GM19372 (cell line): ENCODE results near the gene HK1.
A peak's percentile ranks its signal among the peaks of the same experiment; 100 is the strongest.
"Not testable (repeated sequence)": the region's sequence is repeated elsewhere in the genome, so short reads cannot be mapped to it uniquely, and the experiment has no call there.

Experiments
- ATAC-seq: cut with Tn5 transposase; IDR thresholded peaks from one replicate; pipeline ENCODE4 v1.9.1; 2021; ENCODE audit warnings: mild to moderate bottlenecking, low read depth, moderate library complexity; ENCODE audit not compliant: unreplicated experiment

Gene HK1

GRCh38 chr10:69325637-69326523 lies 47.6 kb downstream of the HK1 start:
- ATAC-seq = not testable (repeated sequence)

DNA sequence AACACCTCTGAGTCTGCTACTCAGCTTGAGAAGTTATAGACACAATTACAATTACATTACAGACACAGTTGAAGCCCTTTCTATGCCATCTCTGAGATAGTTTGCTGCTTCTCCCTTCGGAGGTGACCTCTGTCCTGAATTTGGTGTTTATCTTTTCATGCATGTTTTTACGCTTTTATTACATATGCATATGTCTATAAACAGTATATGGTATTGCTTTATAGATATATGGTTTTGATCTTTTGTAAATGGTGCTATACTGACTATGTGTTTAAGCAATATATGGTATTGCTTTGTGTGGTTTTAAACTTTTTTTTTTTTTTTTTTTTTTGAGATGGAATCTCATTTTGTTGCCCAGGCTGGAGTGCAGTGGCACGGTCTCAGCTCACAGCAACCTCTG lies 48.4 kb downstream of the HK1 start:
- no peak for ATAC-seq

- ATAC-seq = peak; percentile 85
Measured at GRCh38 chr10:69327463-69328379, 49.4 kb downstream of the HK1 start.

GRCh38 chr10:69328380-69328735 lies 50.1 kb downstream of the HK1 start:
- no peak for ATAC-seq

DNA sequence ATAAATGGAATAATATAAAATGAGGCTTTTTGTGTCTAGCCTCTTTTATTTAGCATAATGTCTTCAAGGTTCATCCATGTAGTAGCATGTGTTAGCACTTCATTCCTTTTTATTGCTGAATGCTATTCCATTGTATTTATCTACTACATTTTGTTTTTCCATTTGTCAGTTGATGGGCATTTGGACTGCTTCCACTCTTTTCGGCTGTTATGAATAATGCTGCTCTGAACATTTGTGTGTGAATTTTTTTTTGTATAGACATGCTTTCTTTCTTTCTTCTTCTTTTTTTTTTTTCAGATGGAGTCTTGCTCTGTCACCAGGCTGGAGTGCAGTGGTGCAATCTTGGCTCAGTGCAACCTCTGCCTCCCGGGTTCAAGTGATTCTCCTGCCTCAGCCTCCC lies 50.6 kb downstream of the HK1 start:
- not testable (repeated sequence) for ATAC-seq

- no peak for ATAC-seq
Measured at GRCh38 chr10:69329721-69330178, 51.5 kb downstream of the HK1 start.

DNA sequence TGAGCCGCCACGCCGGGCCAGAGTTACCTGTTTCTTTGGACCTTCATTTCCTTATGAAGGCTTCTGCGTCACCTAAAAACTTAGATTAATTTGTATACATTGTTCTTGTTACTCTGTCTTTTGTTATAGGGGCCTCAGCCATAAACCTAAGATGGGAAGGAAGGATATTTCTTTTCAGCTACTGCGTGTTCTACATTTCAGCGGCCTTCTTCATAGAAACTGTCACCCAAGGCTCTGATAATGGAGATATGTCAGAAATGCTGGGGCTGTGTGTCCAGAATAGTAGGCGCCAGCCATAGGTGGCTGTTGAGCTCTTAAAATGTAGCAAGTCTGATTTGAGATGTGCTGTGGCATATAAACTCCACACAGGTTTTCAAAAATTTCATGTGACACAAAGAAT lies 52.9 kb downstream of the HK1 start:
- ATAC-seq = no peak

DNA sequence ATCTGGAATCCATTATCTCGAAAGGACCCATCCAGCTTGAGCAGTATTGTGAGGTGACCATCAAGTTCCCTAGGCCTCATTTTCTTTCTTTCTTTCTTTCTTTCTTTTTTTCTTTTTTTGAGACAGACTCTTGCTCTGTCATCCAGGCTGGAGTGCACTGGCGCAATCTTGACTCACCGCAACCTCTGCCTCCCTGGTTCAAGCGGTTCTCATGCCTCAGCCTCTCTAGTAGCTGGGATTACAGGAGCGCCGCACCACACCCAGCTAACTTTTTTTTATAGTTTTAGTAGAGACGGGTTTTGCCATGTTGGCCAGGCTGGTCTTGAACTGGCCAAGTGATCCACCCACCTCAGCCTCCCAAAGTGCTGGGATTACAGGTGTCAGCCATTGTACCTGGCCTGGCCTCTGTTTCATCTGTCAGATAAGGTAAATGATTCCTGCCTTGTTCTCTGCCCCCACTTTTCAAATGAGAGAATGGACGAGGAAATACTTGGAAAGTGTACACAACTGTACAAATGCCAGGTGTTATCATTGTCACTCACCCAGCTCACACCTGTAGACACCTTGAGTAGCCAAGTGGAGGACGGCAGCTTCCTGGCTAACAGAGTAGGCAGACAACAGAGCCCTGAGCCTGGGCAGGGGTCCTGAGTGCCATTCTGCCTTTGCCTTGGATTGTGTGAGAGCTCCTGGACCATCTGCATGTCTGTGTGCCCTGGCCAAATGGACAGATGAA lies 54.1 kb downstream of the HK1 start:
- ATAC-seq = no peak

- ATAC-seq = no peak
Measured at GRCh38 chr10:69333205-69333604, 54.9 kb downstream of the HK1 start.

DNA sequence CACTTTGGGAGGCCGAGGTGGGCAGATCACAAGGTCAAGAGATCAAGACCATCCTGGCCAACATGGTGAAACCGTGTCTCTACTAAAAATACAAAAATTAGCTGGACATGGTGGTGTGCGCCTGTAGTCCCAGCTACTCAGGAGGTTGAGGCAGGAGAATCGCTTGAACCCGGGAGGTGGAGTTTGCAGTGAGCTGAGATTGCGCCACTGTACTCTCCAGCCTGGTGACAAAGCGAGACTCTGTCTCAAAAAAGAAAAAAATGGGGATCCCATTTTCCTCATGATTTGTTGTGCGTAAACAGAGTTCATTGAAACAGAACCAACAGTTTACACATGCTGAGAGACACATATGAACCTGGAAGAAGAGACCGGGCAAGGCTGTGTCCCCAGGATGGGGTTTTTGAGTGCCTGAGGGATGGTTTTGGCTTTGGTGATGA lies 55.6 kb downstream of the HK1 start:
- not testable (repeated sequence) for ATAC-seq

DNA sequence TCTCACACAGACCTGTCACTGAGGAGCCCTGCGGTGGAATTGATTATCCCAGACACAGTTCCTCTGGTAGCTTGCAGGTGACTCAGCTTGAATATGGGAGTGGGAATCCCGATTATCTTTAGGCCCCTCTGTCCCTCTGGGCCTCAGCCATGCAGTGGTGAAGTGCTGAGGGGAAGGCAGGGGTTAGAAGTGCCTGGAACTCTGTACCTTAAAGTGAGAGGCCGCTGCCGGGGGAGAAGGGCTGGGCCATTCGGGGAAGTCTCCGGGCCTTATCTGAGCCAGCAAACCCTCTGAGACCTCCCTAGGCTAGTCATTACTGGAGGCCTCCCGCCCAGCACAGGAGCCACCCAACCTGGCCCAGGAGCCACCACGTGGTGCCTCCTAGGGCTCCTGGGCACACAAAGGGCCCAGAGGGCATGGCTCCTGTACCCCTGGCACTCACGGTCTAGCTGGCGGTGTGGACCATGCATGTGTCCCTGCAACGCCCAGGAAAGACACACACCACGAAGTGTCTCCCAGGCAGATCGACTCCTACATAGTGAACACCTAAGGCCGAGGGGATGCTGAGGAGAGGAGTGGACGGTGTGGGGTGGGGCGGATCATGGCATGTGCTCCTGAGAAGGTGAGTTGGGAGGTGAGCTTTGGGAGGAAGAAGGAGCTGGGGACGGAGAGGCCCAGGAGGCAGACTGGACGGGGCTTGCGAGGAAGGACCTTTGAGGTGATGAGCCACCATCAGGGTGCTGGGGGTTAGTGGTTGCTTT lies 56.2 kb downstream of the HK1 start:
- ATAC-seq = no peak

DNA sequence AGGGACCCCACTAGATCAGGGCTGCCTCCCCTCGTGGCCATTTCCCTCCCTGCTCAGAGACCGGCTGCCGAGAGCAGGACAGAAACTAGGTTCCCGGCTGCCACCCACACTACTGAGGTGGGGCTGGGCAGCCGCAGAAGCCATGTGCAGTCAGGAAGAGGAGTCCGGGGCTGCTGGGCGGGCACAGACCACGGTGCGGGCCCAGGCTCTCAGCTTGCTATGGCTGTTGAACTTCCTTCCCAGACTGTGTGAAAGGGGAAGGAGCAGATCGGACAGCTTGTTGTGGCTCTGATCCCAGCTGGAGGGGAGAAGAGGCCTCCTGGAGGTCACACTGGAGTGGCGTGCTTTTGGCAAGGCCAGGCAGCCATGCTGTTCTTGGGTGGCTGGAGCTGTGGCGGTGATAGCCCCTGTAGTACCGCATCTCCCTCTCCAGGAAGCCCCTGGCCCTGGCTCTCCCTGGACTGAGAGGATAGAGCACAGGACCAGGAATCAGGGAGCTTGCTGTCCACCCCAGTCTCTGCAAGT lies 56.8 kb downstream of the HK1 start:
- no peak for ATAC-seq

GRCh38 chr10:69335613-69336012 lies 57.3 kb downstream of the HK1 start:
- ATAC-seq = no peak

- ATAC-seq = no peak
Measured at GRCh38 chr10:69336952-69337295, 58.6 kb downstream of the HK1 start.

DNA sequence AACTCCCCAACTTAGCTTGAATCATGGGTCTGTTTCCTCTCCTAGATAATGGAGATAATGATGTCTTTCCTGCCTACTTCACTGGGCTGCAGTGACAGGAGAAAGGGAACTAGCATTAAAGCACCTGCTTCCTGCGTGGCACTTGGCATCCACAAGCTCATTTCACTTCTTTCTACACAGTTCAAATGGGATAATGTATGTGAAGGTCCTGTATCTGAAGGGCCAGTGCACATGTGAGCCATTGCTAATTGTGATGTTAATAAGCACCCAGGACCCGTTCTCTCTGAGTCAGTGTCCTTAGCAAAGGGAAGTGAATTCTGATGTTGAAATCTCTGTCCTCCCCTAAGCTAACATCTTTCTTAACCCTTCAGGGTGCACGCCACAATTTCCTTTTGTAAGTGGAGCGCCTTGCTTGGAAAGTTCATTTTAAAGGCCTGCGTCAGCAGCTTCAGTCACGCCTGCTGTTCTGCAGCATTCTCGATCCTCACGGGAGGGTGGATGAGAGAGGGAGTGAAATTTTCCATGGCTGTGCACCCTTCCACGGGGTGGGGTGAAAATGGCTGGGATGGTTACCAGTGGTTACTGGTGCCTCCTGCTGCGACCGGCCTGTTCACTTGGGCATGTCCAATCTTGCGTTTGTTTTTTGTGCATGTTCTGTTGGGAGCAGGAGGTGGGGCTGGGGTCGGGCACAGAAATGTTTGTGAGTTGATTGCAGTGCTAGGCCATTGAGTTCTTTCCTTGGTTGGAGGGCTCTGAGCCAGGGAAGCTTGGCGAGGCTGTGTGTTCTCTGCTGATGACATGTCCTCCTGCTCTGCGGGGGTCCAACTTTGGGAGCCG lies 59.2 kb downstream of the HK1 start:
- no peak for ATAC-seq

- no peak for ATAC-seq
Measured at GRCh38 chr10:69338133-69338456, 59.8 kb downstream of the HK1 start.

- no peak for ATAC-seq
Measured at GRCh38 chr10:69338547-69339450, 60.5 kb downstream of the HK1 start.

DNA sequence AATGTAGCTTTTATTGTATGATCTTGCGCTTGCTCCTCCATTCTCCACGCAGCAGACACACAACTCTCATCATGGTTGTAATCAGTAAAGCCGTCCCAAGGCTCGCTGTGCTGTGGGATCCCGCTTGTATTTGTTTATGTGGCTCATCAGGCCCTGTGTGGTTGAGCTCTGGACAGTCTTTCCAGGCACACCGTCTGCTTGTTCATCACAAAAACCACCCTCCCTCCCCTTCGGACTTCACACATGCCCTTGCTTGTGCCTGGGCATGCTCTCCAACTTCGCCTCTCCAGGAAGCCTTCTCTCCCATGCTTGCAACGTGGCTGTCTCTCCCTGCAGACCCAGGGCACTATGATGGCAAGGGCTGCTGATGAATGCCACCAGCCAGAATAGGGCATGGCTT lies 62.4 kb downstream of the HK1 start:
- no peak for ATAC-seq
